Measurements from ENCODE around the gene C16orf92.

DNA sequence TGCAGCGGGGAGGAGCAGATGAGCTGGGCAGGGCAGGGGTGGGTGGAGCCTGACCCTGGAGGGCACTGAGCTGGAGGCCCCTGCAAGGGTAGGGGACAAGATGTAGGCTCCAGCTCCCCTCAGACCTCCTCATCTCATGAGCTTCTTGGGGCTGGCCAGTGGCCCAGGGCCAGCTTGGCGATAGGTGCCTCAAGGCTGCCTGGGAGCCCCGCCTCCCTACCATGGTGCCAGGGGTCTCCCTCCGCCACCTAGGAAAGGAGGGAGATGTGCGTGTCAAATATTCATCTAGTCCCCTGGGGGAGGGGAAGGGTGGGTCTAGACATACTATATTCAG, 31.5 kb upstream of the C16orf92 start:
- no peak for TF ChIP-seq SIX5 (IDR thresholded peaks at IDR 0.05; ENCODE audit: low read depth, low read length)
- TF ChIP-seq POLR2A (IDR thresholded peaks at IDR 0.05; ENCODE audit: control extremely low read depth in 1 of 2, low read depth in 2 of 2, low read length in 2 of 2): no peak
- no peak for TF ChIP-seq YY1 (IDR thresholded peaks at IDR 0.05; ENCODE audit: low read depth, low read length)
- TF ChIP-seq GTF2F1 (IDR thresholded peaks at IDR 0.05; ENCODE audit: borderline replicate concordance, low read depth, low read length): no peak
- TF ChIP-seq, protein P1, sequence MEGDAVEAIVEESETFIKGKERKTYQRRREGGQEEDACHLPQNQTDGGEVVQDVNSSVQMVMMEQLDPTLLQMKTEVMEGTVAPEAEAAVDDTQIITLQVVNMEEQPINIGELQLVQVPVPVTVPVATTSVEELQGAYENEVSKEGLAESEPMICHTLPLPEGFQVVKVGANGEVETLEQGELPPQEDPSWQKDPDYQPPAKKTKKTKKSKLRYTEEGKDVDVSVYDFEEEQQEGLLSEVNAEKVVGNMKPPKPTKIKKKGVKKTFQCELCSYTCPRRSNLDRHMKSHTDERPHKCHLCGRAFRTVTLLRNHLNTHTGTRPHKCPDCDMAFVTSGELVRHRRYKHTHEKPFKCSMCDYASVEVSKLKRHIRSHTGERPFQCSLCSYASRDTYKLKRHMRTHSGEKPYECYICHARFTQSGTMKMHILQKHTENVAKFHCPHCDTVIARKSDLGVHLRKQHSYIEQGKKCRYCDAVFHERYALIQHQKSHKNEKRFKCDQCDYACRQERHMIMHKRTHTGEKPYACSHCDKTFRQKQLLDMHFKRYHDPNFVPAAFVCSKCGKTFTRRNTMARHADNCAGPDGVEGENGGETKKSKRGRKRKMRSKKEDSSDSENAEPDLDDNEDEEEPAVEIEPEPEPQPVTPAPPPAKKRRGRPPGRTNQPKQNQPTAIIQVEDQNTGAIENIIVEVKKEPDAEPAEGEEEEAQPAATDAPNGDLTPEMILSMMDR (IDR thresholded peaks at IDR 0.05; ENCODE audit: control extremely low read depth in 1 of 3, insufficient read depth in 1 of 3, low read depth in 1 of 3, low read length in 3 of 3): no peak
- no peak for TF ChIP-seq PHF8 (conservative IDR thresholded peaks at IDR 0.05; ENCODE audit: low read depth, low read length)
- TF ChIP-seq RBBP5 (IDR thresholded peaks at IDR 0.05; ENCODE audit: borderline replicate concordance, low read depth, low read length): no peak
- no peak for TF ChIP-seq ZNF274 (IDR thresholded peaks at IDR 0.05; ENCODE audit: borderline replicate concordance, extremely low read depth, low read length)
- TF ChIP-seq, protein P2, sequence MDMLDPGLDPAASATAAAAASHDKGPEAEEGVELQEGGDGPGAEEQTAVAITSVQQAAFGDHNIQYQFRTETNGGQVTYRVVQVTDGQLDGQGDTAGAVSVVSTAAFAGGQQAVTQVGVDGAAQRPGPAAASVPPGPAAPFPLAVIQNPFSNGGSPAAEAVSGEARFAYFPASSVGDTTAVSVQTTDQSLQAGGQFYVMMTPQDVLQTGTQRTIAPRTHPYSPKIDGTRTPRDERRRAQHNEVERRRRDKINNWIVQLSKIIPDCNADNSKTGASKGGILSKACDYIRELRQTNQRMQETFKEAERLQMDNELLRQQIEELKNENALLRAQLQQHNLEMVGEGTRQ (IDR thresholded peaks at IDR 0.05; ENCODE audit: low read length): no peak
- no peak for TF ChIP-seq EP300 (IDR thresholded peaks at IDR 0.05; ENCODE audit: borderline replicate concordance in 1 of 2, low read depth in 2 of 2, low read length in 2 of 2)
- TF ChIP-seq, protein P3, sequence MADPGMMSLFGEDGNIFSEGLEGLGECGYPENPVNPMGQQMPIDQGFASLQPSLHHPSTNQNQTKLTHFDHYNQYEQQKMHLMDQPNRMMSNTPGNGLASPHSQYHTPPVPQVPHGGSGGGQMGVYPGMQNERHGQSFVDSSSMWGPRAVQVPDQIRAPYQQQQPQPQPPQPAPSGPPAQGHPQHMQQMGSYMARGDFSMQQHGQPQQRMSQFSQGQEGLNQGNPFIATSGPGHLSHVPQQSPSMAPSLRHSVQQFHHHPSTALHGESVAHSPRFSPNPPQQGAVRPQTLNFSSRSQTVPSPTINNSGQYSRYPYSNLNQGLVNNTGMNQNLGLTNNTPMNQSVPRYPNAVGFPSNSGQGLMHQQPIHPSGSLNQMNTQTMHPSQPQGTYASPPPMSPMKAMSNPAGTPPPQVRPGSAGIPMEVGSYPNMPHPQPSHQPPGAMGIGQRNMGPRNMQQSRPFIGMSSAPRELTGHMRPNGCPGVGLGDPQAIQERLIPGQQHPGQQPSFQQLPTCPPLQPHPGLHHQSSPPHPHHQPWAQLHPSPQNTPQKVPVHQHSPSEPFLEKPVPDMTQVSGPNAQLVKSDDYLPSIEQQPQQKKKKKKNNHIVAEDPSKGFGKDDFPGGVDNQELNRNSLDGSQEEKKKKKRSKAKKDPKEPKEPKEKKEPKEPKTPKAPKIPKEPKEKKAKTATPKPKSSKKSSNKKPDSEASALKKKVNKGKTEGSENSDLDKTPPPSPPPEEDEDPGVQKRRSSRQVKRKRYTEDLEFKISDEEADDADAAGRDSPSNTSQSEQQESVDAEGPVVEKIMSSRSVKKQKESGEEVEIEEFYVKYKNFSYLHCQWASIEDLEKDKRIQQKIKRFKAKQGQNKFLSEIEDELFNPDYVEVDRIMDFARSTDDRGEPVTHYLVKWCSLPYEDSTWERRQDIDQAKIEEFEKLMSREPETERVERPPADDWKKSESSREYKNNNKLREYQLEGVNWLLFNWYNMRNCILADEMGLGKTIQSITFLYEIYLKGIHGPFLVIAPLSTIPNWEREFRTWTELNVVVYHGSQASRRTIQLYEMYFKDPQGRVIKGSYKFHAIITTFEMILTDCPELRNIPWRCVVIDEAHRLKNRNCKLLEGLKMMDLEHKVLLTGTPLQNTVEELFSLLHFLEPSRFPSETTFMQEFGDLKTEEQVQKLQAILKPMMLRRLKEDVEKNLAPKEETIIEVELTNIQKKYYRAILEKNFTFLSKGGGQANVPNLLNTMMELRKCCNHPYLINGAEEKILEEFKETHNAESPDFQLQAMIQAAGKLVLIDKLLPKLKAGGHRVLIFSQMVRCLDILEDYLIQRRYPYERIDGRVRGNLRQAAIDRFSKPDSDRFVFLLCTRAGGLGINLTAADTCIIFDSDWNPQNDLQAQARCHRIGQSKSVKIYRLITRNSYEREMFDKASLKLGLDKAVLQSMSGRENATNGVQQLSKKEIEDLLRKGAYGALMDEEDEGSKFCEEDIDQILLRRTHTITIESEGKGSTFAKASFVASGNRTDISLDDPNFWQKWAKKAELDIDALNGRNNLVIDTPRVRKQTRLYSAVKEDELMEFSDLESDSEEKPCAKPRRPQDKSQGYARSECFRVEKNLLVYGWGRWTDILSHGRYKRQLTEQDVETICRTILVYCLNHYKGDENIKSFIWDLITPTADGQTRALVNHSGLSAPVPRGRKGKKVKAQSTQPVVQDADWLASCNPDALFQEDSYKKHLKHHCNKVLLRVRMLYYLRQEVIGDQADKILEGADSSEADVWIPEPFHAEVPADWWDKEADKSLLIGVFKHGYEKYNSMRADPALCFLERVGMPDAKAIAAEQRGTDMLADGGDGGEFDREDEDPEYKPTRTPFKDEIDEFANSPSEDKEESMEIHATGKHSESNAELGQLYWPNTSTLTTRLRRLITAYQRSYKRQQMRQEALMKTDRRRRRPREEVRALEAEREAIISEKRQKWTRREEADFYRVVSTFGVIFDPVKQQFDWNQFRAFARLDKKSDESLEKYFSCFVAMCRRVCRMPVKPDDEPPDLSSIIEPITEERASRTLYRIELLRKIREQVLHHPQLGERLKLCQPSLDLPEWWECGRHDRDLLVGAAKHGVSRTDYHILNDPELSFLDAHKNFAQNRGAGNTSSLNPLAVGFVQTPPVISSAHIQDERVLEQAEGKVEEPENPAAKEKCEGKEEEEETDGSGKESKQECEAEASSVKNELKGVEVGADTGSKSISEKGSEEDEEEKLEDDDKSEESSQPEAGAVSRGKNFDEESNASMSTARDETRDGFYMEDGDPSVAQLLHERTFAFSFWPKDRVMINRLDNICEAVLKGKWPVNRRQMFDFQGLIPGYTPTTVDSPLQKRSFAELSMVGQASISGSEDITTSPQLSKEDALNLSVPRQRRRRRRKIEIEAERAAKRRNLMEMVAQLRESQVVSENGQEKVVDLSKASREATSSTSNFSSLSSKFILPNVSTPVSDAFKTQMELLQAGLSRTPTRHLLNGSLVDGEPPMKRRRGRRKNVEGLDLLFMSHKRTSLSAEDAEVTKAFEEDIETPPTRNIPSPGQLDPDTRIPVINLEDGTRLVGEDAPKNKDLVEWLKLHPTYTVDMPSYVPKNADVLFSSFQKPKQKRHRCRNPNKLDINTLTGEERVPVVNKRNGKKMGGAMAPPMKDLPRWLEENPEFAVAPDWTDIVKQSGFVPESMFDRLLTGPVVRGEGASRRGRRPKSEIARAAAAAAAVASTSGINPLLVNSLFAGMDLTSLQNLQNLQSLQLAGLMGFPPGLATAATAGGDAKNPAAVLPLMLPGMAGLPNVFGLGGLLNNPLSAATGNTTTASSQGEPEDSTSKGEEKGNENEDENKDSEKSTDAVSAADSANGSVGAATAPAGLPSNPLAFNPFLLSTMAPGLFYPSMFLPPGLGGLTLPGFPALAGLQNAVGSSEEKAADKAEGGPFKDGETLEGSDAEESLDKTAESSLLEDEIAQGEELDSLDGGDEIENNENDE (IDR thresholded peaks at IDR 0.05; ENCODE audit: insufficient replicate concordance, low read length): no peak
- no peak for TF ChIP-seq SUZ12 (IDR thresholded peaks at IDR 0.05; ENCODE audit: low read length)
- no peak for TF ChIP-seq TEAD4 (IDR thresholded peaks at IDR 0.05; ENCODE audit: low read depth, low read length)

All from H1 (cell line).